Activated CD4-positive, alpha-beta T cell treated with anti-CD3 and anti-CD28 coated beads, Interleukin-2, Interleukin-6, amounts not matched to agents 100 ng/mL and 50 ng/mL, durations not matched to agents 16 hours and 8 hours (primary cell): ENCODE measurements around the gene TSPEAR.

ENCODE experiments used
- DNase-seq: peaks from one replicate; pipeline ENCODE4 v3.0.0-alpha.2; 2020

Gene TSPEAR

GRCh38 chr21:44711327-44712202, at the start of gene TSPEAR:
Gene TSPEAR (minus strand): TSS chr21:44711572. CDS start chr21:44711514, 58 bp downstream.
- no peak for DNase-seq

GRCh38 chr21:44760376-44760775, 49.0 kb upstream of the TSPEAR start:
- no peak for DNase-seq

- no peak for DNase-seq
These were observed 48.4 kb upstream of the TSPEAR start for GRCh38 chr21:44759628-44760285.

GRCh38 chr21:44758781-44759627, 47.6 kb upstream of the TSPEAR start:
- no peak for DNase-seq

- DNase-seq, result no peak
These were observed 46.8 kb upstream of the TSPEAR start for GRCh38 chr21:44758141-44758561.

GRCh38 chr21:44757731-44758130, 46.4 kb upstream of the TSPEAR start:
- no peak for DNase-seq

- DNase-seq, result no peak
These were observed 45.2 kb upstream of the TSPEAR start for GRCh38 chr21:44756423-44757185.

- DNase-seq, result no peak
These were observed 43.9 kb upstream of the TSPEAR start for GRCh38 chr21:44755227-44755626.

GRCh38 chr21:44753357-44753756, 42.0 kb upstream of the TSPEAR start:
- DNase-seq, result no peak

GRCh38 chr21:44752671-44753235, 41.4 kb upstream of the TSPEAR start:
- DNase-seq, result no peak

- DNase-seq, result no peak
These were observed 40.6 kb upstream of the TSPEAR start for GRCh38 chr21:44751799-44752636.

GRCh38 chr21:44751186-44751798, 39.9 kb upstream of the TSPEAR start:
- no peak for DNase-seq

- DNase-seq, result no peak
These were observed 39.3 kb upstream of the TSPEAR start for GRCh38 chr21:44750675-44751025.

- DNase-seq, result no peak
These were observed 38.6 kb upstream of the TSPEAR start for GRCh38 chr21:44749759-44750674.

GRCh38 chr21:44749116-44749758, 37.9 kb upstream of the TSPEAR start:
- no peak for DNase-seq

GRCh38 chr21:44748621-44749020, 37.2 kb upstream of the TSPEAR start:
- no peak for DNase-seq

GRCh38 chr21:44742418-44743153, 31.2 kb upstream of the TSPEAR start:
- no peak for DNase-seq

GRCh38 chr21:44741921-44742320, 30.5 kb upstream of the TSPEAR start:
- DNase-seq, result no peak
